IMR-90 (cell line): ENCODE results near the gene SERINC3. TPM values are rescaled to one million over a fixed set of nuclear protein-coding genes. Genes with fewer than 3 reads are reported as not detected.

Source experiments
- ATAC-seq: fragments of 200-7000 bp; cut with Tn5 transposase; 2 replicates; pipeline ENCODE4 v1.9.1; 2020; ENCODE audit warnings: low read depth, mild to moderate bottlenecking, moderate library complexity
- BruUV-seq: library from RNA; stranded (reverse); fragments of 400-500 nt; replicated peaks from 2 replicates; lab custom pipeline; 2021; lab: Mats Ljungman, UMichigan
- CTCF ChIA-PET: fragments of 300-600 bp; formaldehyde crosslinking; extraction: SDS; loops from one replicate; lab custom pipeline; 2021; ENCODE audit warnings: antibody characterized with exemption; lab: Yijun Ruan, JAX
- POLR2A ChIA-PET: fragments of 300-600 bp; sonication (Branson Sonifier 250); formaldehyde crosslinking; loops from one replicate; lab custom pipeline; 2022; ENCODE audit warnings: antibody characterized with exemption; ENCODE audit not compliant: unreplicated experiment; lab: Charles Lee
- DNase-seq: peaks from one replicate; pipeline ENCODE4 v3.0.0; 2013
- H2AFZ ChIP-seq: replicated peaks from 2 replicates; pipeline ENCODE3; 2013; ENCODE audit warnings: low read length, mild to moderate bottlenecking; ENCODE audit not compliant: poor library complexity
- H2AK5ac ChIP-seq: 2 replicates; pipeline ENCODE4 v1.6.1; 2013; ENCODE audit warnings: low read depth, low read length, inconsistent platforms
- H2AK9ac ChIP-seq: replicated peaks from 2 replicates; pipeline ENCODE3; 2013; ENCODE audit warnings: mild to moderate bottlenecking, low read depth, low read length, moderate library complexity; ENCODE audit not compliant: poor library complexity
- H2BK120ac ChIP-seq: 2 replicates; pipeline ENCODE4 v1.6.1; 2013; ENCODE audit warnings: low read depth, low read length, inconsistent platforms
- H2BK15ac ChIP-seq: 3 replicates; pipeline ENCODE4 v1.6.1; 2013; ENCODE audit warnings: low read depth, low read length, inconsistent platforms
- H2BK20ac ChIP-seq: 2 replicates; pipeline ENCODE4 v1.6.1; 2013; ENCODE audit warnings: low read depth, mild to moderate bottlenecking, inconsistent platforms, low read length, moderate library complexity
- H2BK5ac ChIP-seq: 2 replicates; pipeline ENCODE4 v1.6.1; 2013; ENCODE audit warnings: mild to moderate bottlenecking, low read depth, low read length, inconsistent platforms; ENCODE audit not compliant: poor library complexity, severe bottlenecking
- H3K14ac ChIP-seq: replicated peaks from 2 replicates; pipeline ENCODE4 v1.6.1; 2013; ENCODE audit warnings: low read depth, low read length, inconsistent platforms
- H3K18ac ChIP-seq: 2 replicates; pipeline ENCODE4 v1.6.1; 2013; ENCODE audit warnings: low read depth, low read length, control low read depth
- H3K23ac ChIP-seq: 2 replicates; pipeline ENCODE4 v1.6.1; 2013; ENCODE audit warnings: low read depth, low read length, inconsistent platforms
- H3K27ac ChIP-seq: 2 replicates; pipeline ENCODE4 v1.5.1; 2013; ENCODE audit warnings: mild to moderate bottlenecking, control low read depth, low read length; ENCODE audit not compliant: insufficient read depth
- H3K27me3 ChIP-seq: 2 replicates; pipeline ENCODE4 v1.6.1; 2013; ENCODE audit warnings: low read length; ENCODE audit not compliant: control insufficient read depth, insufficient read depth
- H3K36me3 ChIP-seq: 2 replicates; pipeline ENCODE4 v1.6.1; 2013; ENCODE audit warnings: low read length, mixed read lengths; ENCODE audit not compliant: control insufficient read depth, insufficient read depth
- H3K4ac ChIP-seq: 2 replicates; pipeline ENCODE4 v1.6.1; 2013; ENCODE audit warnings: low read depth, low read length, inconsistent platforms
- H3K4me1 ChIP-seq: 2 replicates; pipeline ENCODE4 v1.6.1; 2013; ENCODE audit warnings: low read length, mixed read lengths; ENCODE audit not compliant: control insufficient read depth, insufficient read depth
- H3K4me2 ChIP-seq: 2 replicates; pipeline ENCODE4 v1.6.1; 2013; ENCODE audit warnings: low read depth, mild to moderate bottlenecking, control low read depth, low read length, moderate library complexity
- H3K4me3 ChIP-seq: 2 replicates; pipeline ENCODE4 v1.5.1; 2013; ENCODE audit warnings: low read depth, mild to moderate bottlenecking, control low read depth, low read length, moderate library complexity; ENCODE audit not compliant: insufficient read depth
- H3K56ac ChIP-seq: 2 replicates; pipeline ENCODE4 v1.6.1; 2013; ENCODE audit warnings: low read length, inconsistent platforms; ENCODE audit not compliant: insufficient read depth; ENCODE audit errors: extremely low read depth
- H3K79me1 ChIP-seq, 2 experiments: 2 replicates each; pipeline ENCODE4 v1.6.1; 2013; ENCODE audit warnings: low read length in 2 of 2, inconsistent platforms in 1 of 2, low read depth in 1 of 2
- H3K9ac ChIP-seq: 2 replicates; pipeline ENCODE4 v1.6.1; 2013; ENCODE audit warnings: low read depth, low read length, control low read depth
- H3K9me1 ChIP-seq: 2 replicates; pipeline ENCODE4 v1.6.1; 2013; ENCODE audit warnings: low read length, inconsistent platforms; ENCODE audit not compliant: insufficient read depth
- H3K9me3 ChIP-seq: 2 replicates; pipeline ENCODE4 v1.6.1; 2013; ENCODE audit warnings: low read length; ENCODE audit not compliant: control insufficient read depth, insufficient read depth
- H4K20me1 ChIP-seq: 2 replicates; pipeline ENCODE4 v1.6.1; 2013; ENCODE audit warnings: low read length, inconsistent platforms; ENCODE audit not compliant: insufficient read depth
- H4K5ac ChIP-seq: 2 replicates; pipeline ENCODE4 v1.6.1; 2013; ENCODE audit warnings: mild to moderate bottlenecking, low read depth, low read length, control low read depth
- H4K8ac ChIP-seq, 2 experiments: 2 replicates each; pipeline ENCODE4 v1.6.1; 2013; ENCODE audit warnings: low read depth in 2 of 2, low read length in 2 of 2, control low read depth in 1 of 2, inconsistent platforms in 1 of 2
- H4K91ac ChIP-seq: 2 replicates; pipeline ENCODE4 v1.6.1; 2013; ENCODE audit warnings: low read depth, low read length, inconsistent platforms; ENCODE audit not compliant: insufficient read depth
- MAZ ChIP-seq: IDR thresholded peaks from 2 replicates; pipeline ENCODE4 v1.6.1; 2012; ENCODE audit warnings: low read depth, mild to moderate bottlenecking, low read length, improper control_type of control experiment, moderate library complexity, borderline replicate concordance
- MXI1 ChIP-seq: IDR thresholded peaks from 2 replicates; pipeline ENCODE4 v1.6.1; 2012; ENCODE audit warnings: low read depth, mild to moderate bottlenecking, low read length, moderate library complexity, borderline replicate concordance
- NFE2L2 ChIP-seq: fragments of 150-350 bp; IDR thresholded peaks from 2 replicates; pipeline ENCODE4 v1.6.1; 2016; ENCODE audit warnings: low read depth, mild to moderate bottlenecking, low read length
- POLR2A ChIP-seq: IDR thresholded peaks from 2 replicates; pipeline ENCODE4 v1.6.1; 2012; ENCODE audit warnings: mild to moderate bottlenecking, low read depth, low read length
- WGBS, 2 experiments: methylation state at CpG; one replicate each; pipeline versions ENCODE4 v1.1.5 to v1.1.7; 2013; ENCODE audit warnings: missing lambda C conversion rate in 2 of 2; ENCODE audit not compliant: insufficient read length in 1 of 2; ENCODE audit errors: extremely low coverage in 2 of 2; 5-methylcytosine and 5-hydroxymethylcytosine counted together
- dilution Hi-C: fragments of 300-500 bp; cut with HindIII; formaldehyde crosslinking; loops from one replicate; pipeline ENCODE4 v1.14.3; 2018; ENCODE audit warnings: low sequenced_read_pairs; ENCODE audit not compliant: unreplicated experiment
- in situ Hi-C: fragments of 300-500 bp; cut with MboI; formaldehyde crosslinking; loops from 3 replicates; pipeline ENCODE4 v1.14.3; 2019; ENCODE audit warnings: low sequenced_read_pairs, inconsistent platforms, mixed read lengths
- intact Hi-C: fragments of 100-400 bp; cut with micrococcal nuclease; formaldehyde crosslinking; loops from 2 replicates; pipeline ENCODE4 v1.10.0; 2022
- polyA plus RNA-seq, 3 experiments: library from polyadenylated mRNA; depleted of rRNA; stranded (reverse); fragments of >200 nt; gene quantifications; 2 replicates each; pipeline ENCODE4 v1.2.3, GENCODE V29; 2012; ENCODE audit warnings: low replicate concordance in 1 of 3
- total RNA-seq: library from RNA; depleted of rRNA; stranded (reverse); fragments of >200 nt; gene quantifications from 2 replicates; pipeline ENCODE4 v1.2.3, GENCODE V29; 2012
- TF ChIP-seq, protein P1 (sequence below): fragments of 150-350 bp; IDR thresholded peaks from 2 replicates; pipeline ENCODE4 v1.6.1; 2017; ENCODE audit warnings: mild to moderate bottlenecking, antibody characterized with exemption, low read length, low read depth

The SERINC3 gene
- total and polyA plus RNA-seq, 2 of the 4 experiments (the other 2 are of a cell fraction): 101 to 132 TPM

DNA sequence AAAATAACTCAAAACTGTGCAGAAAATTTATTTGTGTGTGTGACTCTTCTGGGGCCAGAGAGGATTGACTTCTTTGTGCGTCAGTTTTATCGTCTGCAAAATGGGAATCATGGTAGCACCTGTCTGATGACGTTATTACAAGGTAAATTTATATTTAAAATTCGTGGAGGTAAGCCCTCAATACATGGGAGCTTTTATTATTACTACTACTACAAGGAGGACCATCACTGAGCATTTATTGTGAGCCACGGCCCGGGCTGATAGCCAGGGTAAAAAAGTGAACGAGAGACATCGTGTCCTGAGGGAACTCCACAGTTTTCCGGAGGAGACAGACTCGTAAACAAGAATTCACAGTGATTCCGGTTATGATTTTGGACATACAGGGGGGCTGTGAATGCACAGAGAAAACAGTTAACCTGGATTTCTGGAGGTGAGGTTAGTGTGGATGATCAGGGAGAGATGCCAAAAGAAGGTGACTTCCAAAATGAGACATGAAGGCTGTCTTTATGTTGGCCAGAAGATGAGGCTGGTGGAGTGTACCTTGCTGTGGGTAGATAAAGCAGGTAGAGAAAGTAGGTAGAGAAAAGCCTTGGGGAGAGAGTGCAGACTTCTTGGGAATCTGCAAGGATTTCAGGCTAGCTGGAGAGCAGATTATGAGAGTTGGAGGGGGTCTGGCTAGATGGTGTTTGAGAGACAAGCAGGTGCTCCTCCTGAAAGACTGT is 10.6 kb upstream of the SERINC3 start:
- Histone ChIP-seq H3K36me3 (no peaks in the 10 kb centered on the region), H3K4me2 (peak overlapping the region; percentile 83), H3K27me3 (no peaks in the 10 kb centered on the region), H4K91ac (no peak overlapping the region), H3K9me3 (no peaks in the 10 kb centered on the region), H3K14ac (peak overlapping the region; percentile 24; the same call in 1 of the 2 replicates), H3K4me3 (peak overlapping the region; percentile 45), H3K18ac (peak overlapping the region; percentile 25; the same call in 1 of the 2 replicates), H3K9me1 (0 out of 2 replicates have a peak, but pooled peaks cover 6% of the 10 kb centered on the region), H3K9ac (peak overlapping the region; percentile 78), H3K4me1 (peaks cover 3% of the 10 kb centered on the region), H2BK120ac (peak overlapping the region; percentile 28), H2AFZ (peak overlapping the region; percentile 100), H2BK5ac (no peak overlapping the region), H3K23ac (peak overlapping the region; percentile 11; the same call in 1 of the 2 replicates), H3K79me1 (peaks cover 15 to 21% of the 10 kb centered on the region in 2 experiments), H2AK9ac (peak overlapping the region; percentile 35), H3K27ac (peak overlapping the region; percentile 54; the same call in 1 of the 2 replicates), H2AK5ac (peak overlapping the region; percentile 68), H2BK15ac (no peak overlapping the region; the same call in 2 of the 3 replicates), H3K4ac (peak overlapping the region; percentile 38), H4K5ac (peak overlapping the region; percentile 1; the same call in 1 of the 2 replicates), H4K8ac (peak overlapping the region; percentile 75 to 100; a peak in 3 of 4 replicates), H2BK20ac (0 out of 2 replicates have a peak overlapping the region, but pooled peaks have one; percentile 18), H4K20me1 (no peaks in the 10 kb centered on the region), H3K56ac (no peak overlapping the region)
- ATAC-seq: no peak
- no peak for DNase-seq
- CTCF ChIA-PET: interaction anchor here (0.8 kb wide), 1 partner anchor 11 kb away, joined by 6 read pairs; the partner anchor contains the start of gene SERINC3
- in situ Hi-C loops (loop anchor here (10.0 kb wide), 1 partner anchor 72 kb away; no protein-coding TSS in a partner anchor), intact Hi-C loops (loop anchor here (5.0 kb wide), 2 partner anchors 40 to 200 kb away; no protein-coding TSS in a partner anchor), dilution Hi-C loops (no loop called here)
- POLR2A ChIA-PET: no interaction called here
- BruUV-seq: no TSS peak
- TF ChIP-seq NFE2L2 (no peak), MXI1 (no peak), MAZ (no peak), POLR2A (no peak)
- TF ChIP-seq, protein P1, sequence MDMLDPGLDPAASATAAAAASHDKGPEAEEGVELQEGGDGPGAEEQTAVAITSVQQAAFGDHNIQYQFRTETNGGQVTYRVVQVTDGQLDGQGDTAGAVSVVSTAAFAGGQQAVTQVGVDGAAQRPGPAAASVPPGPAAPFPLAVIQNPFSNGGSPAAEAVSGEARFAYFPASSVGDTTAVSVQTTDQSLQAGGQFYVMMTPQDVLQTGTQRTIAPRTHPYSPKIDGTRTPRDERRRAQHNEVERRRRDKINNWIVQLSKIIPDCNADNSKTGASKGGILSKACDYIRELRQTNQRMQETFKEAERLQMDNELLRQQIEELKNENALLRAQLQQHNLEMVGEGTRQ: no peak
- WGBS, 2 experiments: 8% methylated on average over 8 of the region's 11 CpGs; no CpG with 5 or more reads in 1 of the 2 experiments
